Measurements from ENCODE around the gene SYNPO. TPM values are rescaled to one million over a fixed set of nuclear protein-coding genes. Genes with fewer than 3 reads are reported as not detected.

SYNPO gene
- total RNA-seq, 4 donors from 2014 or later: 419 to 569 (median 539) TPM

GRCh38 chr5:150651924-150652671 is 11.6 kb downstream of the SYNPO start:
- Histone ChIP-seq H3K27me3 (no peaks in the 10 kb centered on the region), H3K4me1 (peaks cover 67 to 78% of the 10 kb centered on the region in 2 donors), H3K27ac (peak overlapping the region; percentile 96 to 100 (median 100)), H3K4me3 (no peak overlapping the region), H3K9me3 (no peaks in the 10 kb centered on the region), H3K36me3 (peaks cover 0 to 24% of the 10 kb centered on the region in 2 donors)
- ATAC-seq (no peak), DNase-seq (no peak)
- no peak for TF ChIP-seq CTCF (IDR thresholded peaks at IDR 0.05 in 4 of 5, conservative IDR thresholded peaks at IDR 0.05 in 1 of 5)
- TF ChIP-seq POLR2A (IDR thresholded peaks at IDR 0.05): no peak
- in situ Hi-C loops (cut with MboI; ENCODE audit: low sequenced_read_pairs in 4 of 4) (loop anchor here (5.0 to 10.0 kb wide), 3 partner anchors 57 to 90 kb away; no protein-coding TSS in a partner anchor), intact Hi-C loops (cut with DNase I; ENCODE audit: low total_unique reads) (loop anchor here (10.0 kb wide), 1 partner anchor 373 kb away; the partner anchor contains the start of gene GPX3)

- peak overlapping the region; percentile 96 to 100 (median 100) for H3K27ac ChIP-seq
- H3K4me1 ChIP-seq: peaks cover 67 to 78% of the 10 kb centered on the region in 2 donors
- H3K36me3 ChIP-seq: peaks cover 0 to 22% of the 10 kb centered on the region in 2 donors
- no peak for DNase-seq
- intact Hi-C loops (cut with DNase I; ENCODE audit: low total_unique reads) (loop anchor here (10.0 kb wide), 1 partner anchor 372 kb away; the partner anchor contains the start of gene GPX3), in situ Hi-C loops (cut with MboI; ENCODE audit: low sequenced_read_pairs in 4 of 4) (loop anchor here (5.0 to 10.0 kb wide), 3 partner anchors 58 to 91 kb away; no protein-coding TSS in a partner anchor)
- H3K4me3 ChIP-seq: no peak overlapping the region
- no peaks in the 10 kb centered on the region for H3K27me3 ChIP-seq
- ATAC-seq: no peak
- peak in 1 of 5 experiments; percentile 15 for TF ChIP-seq CTCF (IDR thresholded peaks at IDR 0.05 in 4 of 5, conservative IDR thresholded peaks at IDR 0.05 in 1 of 5)
- no peak for TF ChIP-seq POLR2A (IDR thresholded peaks at IDR 0.05)
- no peaks in the 10 kb centered on the region for H3K9me3 ChIP-seq
Observed at GRCh38 chr5:150653145-150653761, 12.8 kb downstream of the SYNPO start.

GRCh38 chr5:150653762-150654556 is 13.5 kb downstream of the SYNPO start:
- no peak for ATAC-seq
- Histone ChIP-seq H3K27ac (peak overlapping the region; percentile 99 to 100 (median 100)), H3K27me3 (no peaks in the 10 kb centered on the region), H3K36me3 (peaks cover 0 to 15% of the 10 kb centered on the region in 2 donors), H3K4me3 (no peak overlapping the region), H3K4me1 (peaks cover 67 to 78% of the 10 kb centered on the region in 2 donors), H3K9me3 (no peaks in the 10 kb centered on the region)
- in situ Hi-C loops (cut with MboI; ENCODE audit: low sequenced_read_pairs in 4 of 4) (loop anchor here (5.0 to 10.0 kb wide), 3 partner anchors 59 to 92 kb away; no protein-coding TSS in a partner anchor), intact Hi-C loops (cut with DNase I; ENCODE audit: low total_unique reads) (loop anchor here (10.0 kb wide), 1 partner anchor 371 kb away; the partner anchor contains the start of gene GPX3)
- TF ChIP-seq POLR2A (IDR thresholded peaks at IDR 0.05) (no peak), CTCF (IDR thresholded peaks at IDR 0.05 in 4 of 5, conservative IDR thresholded peaks at IDR 0.05 in 1 of 5) (no peak)
- no peak for DNase-seq

- DNase-seq (no peak), ATAC-seq (no peak)
- peaks cover 68 to 78% of the 10 kb centered on the region in 2 donors for H3K4me1 ChIP-seq
- H3K4me3 ChIP-seq: no peak overlapping the region
- in situ Hi-C loops (cut with MboI; ENCODE audit: low sequenced_read_pairs in 4 of 4) (loop anchor here in 3 of 4 donors (10.0 kb wide), 2 partner anchors 60 to 90 kb away; no protein-coding TSS in a partner anchor), intact Hi-C loops (cut with DNase I; ENCODE audit: low total_unique reads) (loop anchor here (5.0 to 10.0 kb wide), 3 partner anchors 43 to 370 kb away; partner anchors contain the start of genes GPX3 and RBM22)
- peaks cover 0 to 3% of the 10 kb centered on the region in 2 donors for H3K36me3 ChIP-seq
- H3K27me3 ChIP-seq: no peaks in the 10 kb centered on the region
- TF ChIP-seq POLR2A (IDR thresholded peaks at IDR 0.05): no peak
- no peak for TF ChIP-seq CTCF (IDR thresholded peaks at IDR 0.05 in 4 of 5, conservative IDR thresholded peaks at IDR 0.05 in 1 of 5)
- no peaks in the 10 kb centered on the region for H3K9me3 ChIP-seq
- peak overlapping the region; percentile 99 to 100 (median 99) for H3K27ac ChIP-seq
Observed at GRCh38 chr5:150655221-150655620, 14.8 kb downstream of the SYNPO start.
